Measurements from ENCODE around the gene IPO4.
"Not testable (repeated sequence)": the region's sequence is repeated elsewhere in the genome, so short reads cannot be mapped to it uniquely, and the experiment has no call there.

Gene IPO4

GRCh38 chr14:24216345-24216699, 27.7 kb upstream of the IPO4 start:
- no peak for DNase-seq

GRCh38 chr14:24215495-24216344, 27.1 kb upstream of the IPO4 start, which contains the start of gene MDP1:
Gene MDP1 (minus strand): TSS chr14:24216066. CDS start chr14:24215955, 111 bp downstream.
- peak; percentile 74 for DNase-seq

- no peak for DNase-seq
Observed at GRCh38 chr14:24213866-24214662, 25.4 kb upstream of the IPO4 start.

- peak; percentile 89 for DNase-seq
Observed at GRCh38 chr14:24212924-24213865, 24.6 kb upstream of the IPO4 start, which contains the start of gene CHMP4A. Gene CHMP4A (minus strand): TSS chr14:24213488. CDS start chr14:24213439, 49 bp downstream.

GRCh38 chr14:24211311-24211710, 22.7 kb upstream of the IPO4 start:
- no peak for DNase-seq

GRCh38 chr14:24207625-24208024, 19.0 kb upstream of the IPO4 start:
- DNase-seq: no peak

- DNase-seq: no peak
Observed at GRCh38 chr14:24207104-24207551, 18.5 kb upstream of the IPO4 start.

- no peak for DNase-seq
Observed at GRCh38 chr14:24206260-24207103, 17.9 kb upstream of the IPO4 start.

GRCh38 chr14:24204163-24205146, 15.8 kb upstream of the IPO4 start:
- no peak for DNase-seq

- not testable (repeated sequence) for DNase-seq
Observed at GRCh38 chr14:24203249-24203886, 14.8 kb upstream of the IPO4 start.

GRCh38 chr14:24202538-24202937, 13.9 kb upstream of the IPO4 start:
- DNase-seq: not testable (repeated sequence)

- DNase-seq: no peak
Observed at GRCh38 chr14:24198814-24199524, 10.4 kb upstream of the IPO4 start.

GRCh38 chr14:24197056-24197450, 8.4 kb upstream of the IPO4 start:
- no peak for DNase-seq

GRCh38 chr14:24196071-24197055, 7.7 kb upstream of the IPO4 start:
- DNase-seq: no peak

- peak; percentile 79 for DNase-seq
Observed at GRCh38 chr14:24195186-24196070, 6.8 kb upstream of the IPO4 start, which contains the start of gene TM9SF1. Gene TM9SF1 (minus strand): TSS chr14:24195441. CDS start chr14:24195019, 422 bp downstream.

- DNase-seq: no peak
Observed at GRCh38 chr14:24194873-24195185, 6.2 kb upstream of the IPO4 start.

Measured in activated T-cell treated with anti-CD3 and anti-CD28 coated beads for 4 hours (primary cell).